Embryonic facial prominence (tissue), 1 donor: ENCODE measurements around the gene LRRC49.
"Not testable (repeated sequence)": the region's sequence is repeated elsewhere in the genome, so short reads cannot be mapped to it uniquely, and the experiment has no call there.

ENCODE experiments used
- DNase-seq: peaks from one replicate; pipeline ENCODE4 v3.0.0-alpha.2; 2016; ENCODE audit errors: extremely low spot score

Gene LRRC49

DNA sequence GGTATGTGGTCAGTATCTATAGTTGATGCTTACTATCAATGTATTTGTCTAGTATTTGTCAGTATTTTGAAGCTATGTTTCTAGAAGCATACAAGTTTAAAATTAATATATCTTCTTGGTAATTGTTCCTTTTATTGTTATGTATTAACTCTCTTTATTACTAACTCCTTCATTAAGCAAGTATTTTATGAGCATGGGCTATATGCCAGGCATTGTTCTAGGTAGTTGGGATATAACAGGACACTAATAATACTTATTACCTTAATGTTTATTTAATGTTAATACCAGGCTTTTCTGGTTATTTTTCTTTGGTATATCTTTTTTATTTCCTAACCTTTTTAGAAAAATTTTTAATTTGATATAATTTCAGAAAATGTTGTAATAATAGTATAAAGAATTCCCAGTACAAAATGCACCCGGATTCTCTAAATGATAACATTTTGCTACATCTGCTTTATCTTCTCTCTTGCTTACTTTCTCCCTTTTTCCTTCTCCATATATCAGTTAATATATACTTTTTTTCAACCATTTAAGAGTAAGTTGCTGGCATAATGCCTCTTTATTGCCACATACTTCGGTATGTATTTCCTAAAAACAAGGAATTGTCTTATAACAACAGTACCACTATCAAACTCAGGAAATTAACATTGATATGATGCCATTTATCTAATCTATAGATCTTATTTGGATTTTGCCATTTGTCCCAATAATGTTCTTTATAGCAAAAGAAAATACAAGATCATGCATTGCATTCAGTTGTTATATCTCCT, 30.9 kb downstream of the LRRC49 start:
- DNase-seq: no peak

DNA sequence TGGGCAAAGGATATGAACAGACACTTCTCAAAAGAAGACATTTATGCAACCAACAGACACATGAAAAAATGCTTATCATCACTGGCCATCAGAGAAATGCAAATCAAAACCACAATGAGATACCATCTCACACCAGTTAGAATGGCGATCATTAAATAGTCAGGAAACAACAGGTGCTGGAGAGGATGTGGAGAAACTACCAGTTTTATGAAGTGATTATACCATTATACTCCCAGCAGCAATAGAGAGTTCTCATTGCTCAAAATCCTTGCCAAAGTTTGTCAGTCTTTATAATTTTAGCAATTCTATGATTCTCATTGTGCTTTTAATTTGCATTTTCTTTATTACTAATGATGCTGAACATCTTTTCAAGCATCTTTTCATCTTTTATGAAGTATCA, 34.3 kb downstream of the LRRC49 start:
- DNase-seq: not testable (repeated sequence)

DNA sequence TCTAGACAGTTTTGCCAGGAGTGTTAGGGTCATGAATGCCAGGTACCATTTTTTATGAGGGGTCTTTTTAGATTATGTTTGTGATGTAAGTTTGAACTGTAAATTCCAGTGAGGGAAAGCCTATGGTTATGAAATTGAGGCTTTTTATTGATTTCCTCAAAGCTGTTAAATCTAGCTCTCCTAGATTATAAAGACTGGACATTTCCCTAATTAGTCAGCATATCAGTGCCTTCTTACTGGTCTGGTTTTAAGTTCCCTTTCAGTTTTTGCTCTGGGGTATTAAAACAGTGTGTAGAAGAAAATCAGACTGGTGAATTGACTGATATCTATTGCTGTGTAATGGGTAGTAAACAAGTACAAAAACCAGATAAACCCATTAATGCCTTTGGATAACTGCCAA, 39.2 kb downstream of the LRRC49 start:
- no peak for DNase-seq

DNA sequence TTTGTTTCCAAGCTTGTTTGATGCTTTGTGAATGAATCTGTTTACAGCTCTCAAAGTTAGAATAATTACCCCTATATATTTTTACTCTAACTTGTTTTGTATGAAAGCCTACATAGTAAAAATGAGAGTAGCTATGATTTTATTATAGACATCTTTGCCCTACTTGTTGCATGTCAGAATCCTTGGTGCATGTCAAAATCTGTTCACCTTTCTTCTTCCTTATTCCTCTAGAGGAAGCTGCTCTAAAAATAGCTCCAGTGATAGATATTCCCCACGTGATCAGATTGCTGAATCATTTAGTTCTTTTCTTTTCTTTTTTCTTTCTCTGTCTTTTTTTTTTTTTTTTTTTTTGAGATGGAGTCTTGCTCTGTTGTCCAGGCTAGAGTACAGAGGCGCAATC, 39.8 kb downstream of the LRRC49 start:
- DNase-seq: no peak

DNA sequence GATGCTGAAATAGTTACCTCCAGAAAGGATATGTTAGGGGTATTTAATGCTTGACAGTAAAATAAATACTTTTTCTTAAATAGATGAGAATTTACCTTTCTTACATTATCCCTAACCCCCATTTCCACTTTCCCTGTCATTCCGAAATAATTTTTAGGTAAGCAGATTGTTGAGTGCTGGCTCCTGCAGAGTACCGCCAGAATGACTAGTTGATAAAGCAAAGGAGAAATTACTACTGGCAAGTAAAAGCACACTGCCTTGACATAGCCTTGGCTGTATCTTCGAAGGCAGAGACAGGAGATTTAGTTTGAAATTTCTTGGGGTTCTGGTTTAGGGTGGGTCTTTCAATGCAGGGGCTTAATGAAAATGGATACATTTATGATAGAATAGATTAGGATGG, 40.8 kb downstream of the LRRC49 start:
- no peak for DNase-seq

DNA sequence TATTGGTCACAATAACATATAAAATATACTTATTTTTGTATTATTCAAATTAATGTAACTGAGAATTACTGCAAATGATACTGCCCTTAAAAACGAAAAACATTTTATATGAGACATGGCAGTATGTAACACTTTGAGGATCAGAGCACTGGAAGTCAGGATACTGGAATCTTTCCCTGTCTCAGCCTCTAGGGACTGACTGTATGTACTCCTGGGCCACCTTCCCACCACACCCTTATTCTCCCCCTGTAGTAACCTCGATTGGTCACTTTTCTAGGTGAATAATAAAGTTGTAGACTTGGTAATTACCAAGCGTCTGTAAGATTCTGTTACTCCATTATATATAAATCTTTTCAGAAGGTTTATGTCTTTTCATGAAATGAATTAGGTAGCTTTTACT, 43.0 kb downstream of the LRRC49 start:
- no peak for DNase-seq

DNA sequence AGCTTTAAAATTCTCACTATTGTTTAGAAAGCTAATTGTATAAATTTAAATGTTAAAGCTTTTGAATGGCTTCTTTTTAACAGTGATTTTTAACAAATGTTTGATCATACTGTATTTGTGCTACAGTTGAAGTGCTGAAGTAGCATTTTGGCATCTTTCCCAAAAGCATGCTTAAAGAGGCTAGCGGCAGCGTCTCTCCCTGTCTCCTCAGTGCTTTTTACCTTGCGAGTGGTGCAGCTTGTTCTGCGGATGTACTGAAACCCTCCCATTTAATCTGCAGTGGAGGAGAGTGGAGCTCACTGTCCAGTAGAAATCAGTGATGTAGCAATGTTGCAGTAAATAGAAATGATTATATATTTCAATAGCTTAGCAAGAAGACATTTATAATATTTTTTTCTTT, 43.7 kb downstream of the LRRC49 start:
- no peak for DNase-seq

DNA sequence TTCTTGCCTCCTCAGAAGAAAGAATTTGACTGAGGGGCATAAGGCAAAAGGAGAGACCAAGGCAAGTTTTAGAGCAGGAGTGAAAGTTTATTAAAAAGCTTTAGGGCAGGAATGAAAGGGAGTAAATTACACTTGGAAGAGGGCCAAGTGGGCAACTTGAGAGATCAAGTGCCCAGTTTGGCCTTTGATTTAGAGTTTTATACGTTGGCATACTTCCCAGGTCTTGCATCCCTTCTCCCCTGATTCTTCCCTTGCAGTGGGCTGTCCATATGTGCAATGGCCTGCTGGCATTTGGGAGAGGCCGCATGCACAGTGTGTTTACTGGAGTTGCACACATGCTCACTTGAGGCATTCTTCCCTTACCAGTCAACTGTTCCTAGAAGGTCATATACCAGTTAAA, 50.7 kb downstream of the LRRC49 start:
- not testable (repeated sequence) for DNase-seq

DNA sequence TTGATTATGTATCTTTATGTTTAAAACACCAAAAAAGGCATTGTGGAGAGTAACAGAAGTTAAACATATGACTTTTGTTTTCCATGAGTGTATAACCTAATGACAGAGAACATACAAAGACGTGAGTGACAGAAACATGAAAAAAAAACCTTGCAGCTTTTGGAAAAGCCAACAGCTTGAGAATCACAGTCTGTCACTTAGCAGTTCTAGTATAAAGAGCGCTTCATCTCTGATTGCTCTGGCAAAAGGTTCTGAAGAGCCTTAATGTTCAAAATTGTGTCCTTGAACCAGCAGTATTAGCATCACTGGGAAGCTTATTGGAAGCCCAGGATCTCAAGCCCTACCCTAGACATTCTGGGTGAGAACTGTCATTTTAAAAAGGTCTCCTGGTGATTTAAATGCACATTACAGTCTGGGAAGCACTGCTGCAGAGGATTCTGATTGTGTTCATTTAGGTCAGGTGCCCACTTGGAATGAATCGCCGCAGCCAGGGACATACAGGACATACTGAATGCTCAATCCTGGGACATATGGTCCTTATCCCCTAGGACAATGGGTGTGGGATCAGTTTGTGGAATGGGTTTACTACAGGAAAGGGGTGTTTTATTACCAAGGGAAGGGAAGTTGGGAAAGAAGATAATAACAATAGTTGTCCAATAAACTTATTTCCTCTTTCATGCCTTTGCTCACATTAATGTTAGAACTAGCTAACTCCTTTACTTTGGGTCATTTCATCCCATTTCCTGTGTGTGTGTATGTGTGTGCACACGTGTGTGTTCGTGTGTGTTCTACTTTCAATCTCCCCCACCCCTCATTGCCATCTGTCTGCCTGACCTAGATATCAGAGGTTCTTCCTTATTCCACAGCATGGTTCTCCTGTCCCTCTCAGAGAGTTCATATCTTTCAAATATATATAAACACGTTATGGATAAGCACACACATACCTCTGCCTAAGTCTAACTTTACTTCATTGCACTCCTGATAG, 55.0 kb downstream of the LRRC49 start:
- no peak for DNase-seq

DNA sequence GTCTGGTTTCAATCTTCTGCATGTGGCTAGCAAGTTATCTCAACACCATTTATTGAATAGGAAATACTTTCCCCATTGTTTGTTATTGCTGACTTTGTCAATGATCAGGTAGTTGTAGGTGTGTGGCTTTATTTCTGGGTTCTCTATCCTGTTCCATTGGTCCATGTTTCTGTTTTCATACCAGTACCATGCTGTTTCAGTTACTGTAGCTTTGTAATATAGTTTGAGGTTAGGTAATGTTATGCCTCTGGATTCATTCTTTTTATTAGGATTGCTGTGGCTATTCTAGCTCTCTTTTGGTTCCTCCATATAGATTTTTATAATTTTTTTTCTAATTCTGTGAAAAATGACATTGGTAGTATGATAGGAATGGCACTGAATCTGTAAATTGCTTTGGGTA, 58.3 kb downstream of the LRRC49 start:
- DNase-seq: no peak

DNA sequence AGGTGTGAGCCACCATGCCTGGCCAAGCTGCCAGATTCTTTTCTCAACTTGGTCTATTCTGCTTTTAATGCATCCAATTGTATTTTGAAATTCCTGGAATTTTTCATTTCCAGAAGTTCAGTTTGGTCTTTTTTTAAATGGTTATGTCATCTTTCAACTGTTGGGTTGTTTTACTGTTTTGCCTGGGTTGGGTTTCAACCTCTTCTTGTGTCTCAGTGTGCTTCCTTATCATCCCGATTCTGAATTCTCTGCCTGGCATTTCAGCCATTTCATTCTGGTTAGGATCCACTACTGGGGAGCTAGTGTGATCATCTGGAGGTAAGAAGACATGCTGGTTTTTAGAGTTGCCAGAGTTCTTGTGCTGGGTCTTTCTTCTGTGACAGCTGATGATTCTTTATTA, 61.5 kb downstream of the LRRC49 start:
- DNase-seq: no peak

DNA sequence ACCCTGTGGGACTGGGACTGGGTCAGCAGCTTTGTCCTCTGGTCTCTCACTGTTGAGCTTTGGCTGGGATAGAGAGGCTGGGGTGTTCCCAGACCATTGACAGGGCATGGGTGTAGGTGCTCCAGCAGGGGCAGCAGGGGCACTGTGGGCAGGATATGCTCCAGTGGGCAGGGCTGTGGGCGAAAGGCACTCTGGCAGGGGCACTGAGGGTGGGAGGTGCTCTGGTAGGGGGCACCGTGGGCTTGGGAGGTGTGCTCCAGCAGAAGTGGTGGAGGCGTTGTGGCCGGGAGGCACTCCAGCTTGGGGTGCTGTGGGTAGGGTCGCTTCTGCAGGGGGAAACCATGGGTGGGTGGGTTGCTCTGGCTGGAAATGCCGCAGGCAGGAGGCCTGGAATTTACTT, 62.1 kb downstream of the LRRC49 start:
- DNase-seq: no peak

DNA sequence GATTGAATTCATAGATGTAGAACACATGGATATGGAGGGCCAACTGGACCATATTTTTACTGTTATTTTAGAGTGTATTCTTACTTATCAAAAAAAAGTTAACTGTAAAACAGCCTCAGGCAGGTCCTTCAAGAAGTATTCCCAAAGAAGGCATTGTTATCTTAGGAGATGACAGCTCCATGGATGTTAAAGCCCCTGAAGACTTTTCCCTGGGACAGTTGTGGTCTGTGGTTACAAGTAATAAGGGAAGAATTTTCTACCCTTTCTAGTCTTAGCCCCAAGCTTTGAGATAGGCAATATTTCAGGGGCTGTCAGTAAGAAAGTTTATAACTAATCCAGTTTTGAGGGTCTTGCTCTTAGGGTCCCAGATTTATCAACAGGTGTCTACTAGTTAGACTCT, 62.5 kb downstream of the LRRC49 start:
- DNase-seq: no peak

DNA sequence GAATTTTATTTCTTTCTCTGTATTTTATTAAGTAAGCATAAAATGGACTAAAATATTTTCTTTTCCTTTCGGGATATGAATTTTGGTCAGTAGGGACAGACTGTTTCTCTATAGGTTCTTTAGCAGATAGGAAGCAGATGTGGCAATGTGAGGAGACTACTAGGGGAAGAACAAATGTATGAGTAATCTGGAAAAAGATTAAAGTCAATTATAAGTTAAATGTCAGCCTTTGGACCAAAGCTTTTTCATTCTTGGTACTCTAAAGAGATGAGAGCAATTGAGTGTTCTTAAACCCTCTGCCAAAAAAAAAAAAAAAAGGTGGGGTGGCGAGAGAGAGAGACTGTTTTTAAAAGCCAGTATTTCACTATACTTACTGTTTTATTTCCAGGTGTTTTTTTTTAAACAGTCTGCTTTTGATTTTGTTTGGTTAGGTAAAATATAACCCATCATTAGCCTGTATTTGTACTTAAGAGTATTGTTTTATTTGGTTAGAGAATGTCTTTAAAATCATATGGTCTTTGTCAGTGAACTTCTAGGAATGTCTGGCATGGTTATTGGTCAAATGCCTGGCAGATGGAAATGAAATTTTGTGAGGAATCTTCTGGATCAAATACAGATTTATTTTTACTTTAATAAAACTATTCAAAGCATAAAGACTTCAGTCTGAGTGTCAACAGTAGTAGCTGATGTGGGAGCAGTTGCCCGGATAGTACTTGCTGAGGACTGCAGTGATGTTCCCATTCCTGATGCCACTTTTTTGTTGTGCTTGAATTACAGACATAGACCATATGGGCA, 63.8 kb downstream of the LRRC49 start:
- no peak for DNase-seq

DNA sequence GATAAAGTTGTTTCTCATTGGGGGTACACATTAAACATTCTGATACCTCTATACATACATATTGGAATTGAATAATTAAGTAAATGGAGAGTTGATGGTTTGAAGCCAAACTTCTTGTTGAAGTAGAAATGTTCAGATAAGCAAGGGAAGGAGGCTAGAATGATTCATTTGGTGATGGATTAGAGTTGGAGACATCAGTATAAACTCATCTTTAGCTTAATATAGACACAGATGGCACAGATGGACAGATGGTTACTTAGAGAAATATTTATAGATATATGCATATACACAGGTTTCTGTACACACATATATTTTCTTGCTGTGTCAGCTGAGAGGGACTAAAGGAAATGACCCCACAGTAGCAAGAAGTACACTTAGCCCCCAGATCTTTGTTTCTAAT, 69.5 kb downstream of the LRRC49 start:
- no peak for DNase-seq

DNA sequence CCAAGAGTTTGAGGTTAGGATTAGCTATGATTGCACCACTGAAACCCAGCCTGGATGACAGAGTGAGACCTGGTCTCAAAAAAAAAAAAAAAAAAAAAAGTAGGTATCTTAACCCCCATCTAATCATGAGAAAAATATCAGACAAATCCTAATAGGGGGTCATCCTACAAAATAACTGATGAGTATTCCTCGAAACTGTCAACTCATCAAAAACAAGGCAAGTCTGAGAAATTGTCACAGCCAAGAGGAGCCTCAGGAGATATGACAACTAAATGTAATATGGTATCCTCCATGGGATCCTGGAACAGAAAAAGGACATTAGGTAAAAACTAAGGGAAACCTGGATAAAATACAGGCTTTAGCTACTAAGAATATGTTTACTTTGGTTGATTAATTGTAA, 70.6 kb downstream of the LRRC49 start:
- DNase-seq: no peak

DNA sequence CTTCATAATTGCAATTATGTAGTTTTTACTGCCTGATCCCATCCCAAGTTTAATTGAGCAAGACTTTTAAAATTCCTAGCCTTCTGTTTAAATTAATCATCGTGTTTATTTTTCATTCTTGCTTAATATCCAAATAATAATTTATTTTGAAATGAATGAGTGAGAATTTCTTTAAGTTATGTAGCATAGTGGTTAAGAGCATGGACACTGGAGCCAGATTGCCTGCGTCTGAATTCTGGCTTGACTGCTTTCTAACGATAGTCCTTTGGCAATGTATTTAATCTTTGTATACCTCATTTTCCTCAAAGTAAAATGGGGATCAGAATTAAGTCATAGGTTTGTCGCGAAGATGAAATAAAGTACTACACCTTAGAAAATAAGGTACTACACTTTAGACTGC, 71.4 kb downstream of the LRRC49 start:
- DNase-seq: no peak

DNA sequence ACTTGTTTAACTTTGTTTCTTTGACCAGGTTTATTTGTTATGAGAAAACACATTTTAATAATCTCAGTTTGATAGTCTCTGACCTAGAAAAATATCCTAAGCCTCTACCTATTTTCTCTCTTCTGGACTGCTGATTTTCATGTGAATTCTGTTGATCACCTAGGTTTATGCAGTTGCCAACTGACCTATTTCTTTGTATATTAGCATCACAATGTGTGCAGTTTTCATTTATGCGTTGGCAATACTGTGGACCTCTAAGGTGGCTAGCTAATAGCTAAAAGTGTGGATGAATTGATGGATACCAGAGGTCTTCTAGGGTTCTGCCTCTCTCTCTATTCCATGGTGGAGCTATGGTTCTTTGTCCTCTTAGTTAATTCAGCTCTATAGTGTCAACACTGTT, 72.1 kb downstream of the LRRC49 start:
- no peak for DNase-seq

DNA sequence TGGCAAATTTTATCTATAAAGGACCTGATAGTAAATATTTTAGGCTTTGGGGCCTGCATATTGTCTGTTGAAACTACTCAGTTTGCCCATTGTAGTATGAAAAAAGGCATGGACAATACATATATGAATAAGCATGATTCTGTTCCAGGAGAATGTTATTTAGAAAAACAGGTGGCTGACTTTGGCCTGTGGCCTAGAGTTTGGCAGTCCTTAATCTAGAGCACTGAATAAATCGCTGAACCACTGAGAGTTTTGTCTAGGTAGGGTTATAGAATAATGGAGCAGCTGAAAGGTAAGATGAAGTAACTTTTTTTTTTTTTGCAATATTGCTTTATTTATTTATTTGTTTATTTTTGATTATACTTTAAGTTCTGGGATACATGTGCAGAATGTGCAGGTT, 75.0 kb downstream of the LRRC49 start:
- no peak for DNase-seq

DNA sequence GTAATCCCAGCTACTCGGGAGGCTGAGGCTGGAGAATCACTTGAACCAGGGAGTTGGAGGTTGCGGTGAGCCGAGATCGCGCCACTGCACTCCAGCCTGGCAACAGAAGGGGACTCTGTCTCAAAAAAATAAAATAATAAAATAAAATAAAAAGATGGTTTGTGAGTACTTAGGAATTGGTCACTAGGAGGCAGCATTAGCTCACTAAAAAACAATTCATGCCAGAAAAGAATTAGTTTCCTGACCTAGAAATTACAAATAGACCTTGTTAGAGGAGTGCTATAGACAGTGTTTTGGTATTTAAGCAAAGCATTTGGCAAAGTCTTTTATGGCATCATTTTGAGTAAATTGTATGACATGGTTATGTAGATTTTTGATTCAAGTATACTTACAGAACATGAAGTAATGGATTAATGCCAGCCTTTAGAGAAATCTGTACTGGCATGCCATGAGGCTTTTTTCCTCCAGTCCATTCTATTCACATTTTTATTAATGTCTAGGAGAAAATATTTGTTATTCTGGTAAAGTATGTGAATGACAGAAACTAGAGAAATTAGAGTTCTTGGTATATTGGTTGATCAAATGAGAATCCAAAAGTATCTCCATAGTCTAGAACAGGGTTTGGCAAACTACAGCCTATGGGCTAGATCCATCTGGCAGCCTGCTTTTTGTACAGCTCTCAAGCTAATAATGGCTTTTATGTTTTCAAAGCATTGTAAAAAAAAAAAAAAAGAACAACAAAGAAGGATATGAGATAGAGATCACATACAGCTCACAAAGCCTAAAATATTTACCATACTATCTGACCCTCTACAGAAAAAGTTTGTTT, 81.6 kb downstream of the LRRC49 start:
- peak; percentile 24 for DNase-seq

DNA sequence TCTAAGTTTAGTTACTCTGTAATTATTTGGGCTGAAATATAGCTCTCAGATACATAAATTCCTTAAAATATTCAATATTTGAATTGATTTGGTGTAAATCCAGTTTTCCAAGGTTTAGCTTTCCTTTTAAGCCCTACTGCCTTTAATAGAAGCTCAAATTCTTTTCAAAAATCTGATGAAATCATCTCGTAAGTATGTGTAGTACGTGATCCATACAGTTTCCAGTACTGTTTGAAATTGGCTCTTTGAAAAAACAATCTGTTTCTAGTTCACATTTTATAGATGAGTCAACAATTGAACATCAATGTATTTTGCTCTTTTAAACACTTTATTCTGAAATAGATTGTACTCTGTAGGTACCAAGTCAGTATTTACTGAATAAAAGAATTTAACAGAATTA, 84.2 kb downstream of the LRRC49 start:
- DNase-seq: peak; percentile 27
